Gastroesophageal sphincter (tissue), 4 donors: ENCODE results near the gene PDZRN4. TPM values are rescaled to one million over a fixed set of nuclear protein-coding genes. Genes with fewer than 3 reads are reported as not detected.
"Not testable (repeated sequence)": the region's sequence is repeated elsewhere in the genome, so short reads cannot be mapped to it uniquely, and the experiment has no call there.

ENCODE experiments used
- ATAC-seq: fragments of 150-250 bp; one replicate; pipeline ENCODE4 v1.9.1; 2016; ENCODE audit warnings: mild to moderate bottlenecking, moderate library complexity
- H3K27ac ChIP-seq, 4 donors: fragments of 200-600 bp; sonication (generic) in 3 of 4; 1 replicate in 3 of 4; 2 replicates in 1 of 4; pipeline ENCODE4 v1.5.1; 2016 to 2019
- H3K27me3 ChIP-seq: fragments of 200-600 bp; sonication (generic); one replicate; pipeline ENCODE4 v1.5.1; 2019
- H3K36me3 ChIP-seq, 2 donors: fragments of 200-600 bp; sonication (generic); one replicate each; pipeline ENCODE4 v1.5.1; 2019; ENCODE audit warnings: control low read depth in 1 of 2
- H3K4me1 ChIP-seq, 3 donors: fragments of 200-600 bp; sonication (generic); 1 replicate in 2 of 3; 2 replicates in 1 of 3; pipeline ENCODE4 v1.5.1; 2016 to 2019; ENCODE audit warnings: control low read depth in 2 of 3
- H3K4me3 ChIP-seq, 2 donors: fragments of 200-600 bp; sonication (generic); one replicate each; pipeline ENCODE4 v1.5.1; 2019; ENCODE audit warnings: mild to moderate bottlenecking in 1 of 2, moderate library complexity in 1 of 2
- H3K9me3 ChIP-seq, 3 donors: fragments of 200-600 bp; sonication (generic); one replicate each; pipeline ENCODE4 v1.5.1; 2017 to 2019; ENCODE audit warnings: control low read depth in 2 of 3
- EP300 ChIP-seq: sonication (generic); formaldehyde crosslinking; IDR thresholded peaks from one replicate; pipeline ENCODE4 v1.6.1; 2017; ENCODE audit warnings: antibody characterized with exemption, mild to moderate bottlenecking
- POLR2A ChIP-seq, 2 donors: fragments of 450-650 bp; IDR thresholded peaks; one replicate each; pipeline ENCODE4 v1.6.1; 2017; ENCODE audit warnings: antibody characterized with exemption in 2 of 2, mild to moderate bottlenecking in 2 of 2, moderate library complexity in 1 of 2
- POLR2AphosphoS5 ChIP-seq: sonication (generic); formaldehyde crosslinking; IDR thresholded peaks from one replicate; pipeline ENCODE4 v1.6.1; 2017; ENCODE audit warnings: antibody characterized with exemption
- WGBS, 2 donors: methylation state at CpG; one replicate each; pipeline ENCODE4 v1.1.5; 2018; ENCODE audit warnings: low coverage in 1 of 2; 5-methylcytosine and 5-hydroxymethylcytosine counted together
- total RNA-seq, 4 donors: library from RNA; depleted of rRNA; stranded (reverse); fragments of >200 nt; gene quantifications; one replicate each; pipeline ENCODE4 v1.1.0, GENCODE V29; 2016
- TF ChIP-seq, protein P1 (sequence below), 4 experiments: fragments of 200-600 bp in 2 of 4; fragments of 450-650 bp in 2 of 4; sonication (generic) in 1 of 4; IDR thresholded peaks; one replicate each; pipeline ENCODE4 v1.5.1; 2017 to 2019; ENCODE audit warnings: antibody characterized with exemption in 4 of 4, mild to moderate bottlenecking in 2 of 4, moderate library complexity in 2 of 4

The PDZRN4 gene
- total RNA-seq, 4 donors from 2014 or later, result 32.0 to 87.8 (median 50.8) TPM

DNA sequence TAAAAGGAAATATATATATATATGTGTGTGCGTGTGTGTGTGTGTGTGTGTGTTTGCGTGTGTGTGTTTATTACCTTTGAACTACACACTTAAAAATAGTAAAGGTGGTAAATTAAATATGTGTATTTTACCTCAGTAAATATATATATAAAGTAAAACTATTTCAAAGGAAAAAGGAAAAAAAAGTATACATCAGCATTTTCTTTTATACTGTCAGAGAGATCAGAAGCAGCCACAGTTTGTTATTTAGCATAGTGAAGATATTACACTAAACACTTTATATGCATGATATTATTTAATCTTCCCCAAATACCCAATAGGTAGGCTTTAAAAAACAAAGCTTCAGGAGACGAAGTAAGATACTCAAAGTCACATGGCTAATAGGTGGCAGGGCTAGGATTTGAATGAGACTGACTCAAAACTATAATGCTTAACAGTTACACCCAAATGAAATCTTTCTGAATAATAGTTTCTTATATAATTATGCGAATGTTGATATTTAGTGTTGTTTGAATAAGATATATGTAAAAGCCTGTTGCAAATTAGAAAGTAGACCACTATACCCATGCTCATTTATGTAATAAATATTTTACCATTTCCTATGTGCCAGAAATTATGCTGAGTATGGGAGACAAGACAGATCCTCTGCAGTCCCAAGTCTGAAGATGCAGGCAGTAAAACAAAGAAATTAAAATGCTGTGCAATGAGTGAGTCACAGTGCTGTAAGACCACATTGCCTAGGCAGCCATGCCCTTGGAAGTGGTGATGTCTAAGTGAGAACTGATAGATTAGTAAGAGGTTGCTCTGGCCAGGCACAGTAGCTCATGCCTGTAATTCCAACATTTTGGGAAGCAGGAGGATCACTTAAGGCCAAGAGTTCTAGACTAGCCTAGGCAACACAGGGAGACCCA, 66.1 kb downstream of the PDZRN4 start:
- TF ChIP-seq EP300, result no peak
- no peak for TF ChIP-seq POLR2A (IDR thresholded peaks at IDR 0.05)
- TF ChIP-seq, protein P1, sequence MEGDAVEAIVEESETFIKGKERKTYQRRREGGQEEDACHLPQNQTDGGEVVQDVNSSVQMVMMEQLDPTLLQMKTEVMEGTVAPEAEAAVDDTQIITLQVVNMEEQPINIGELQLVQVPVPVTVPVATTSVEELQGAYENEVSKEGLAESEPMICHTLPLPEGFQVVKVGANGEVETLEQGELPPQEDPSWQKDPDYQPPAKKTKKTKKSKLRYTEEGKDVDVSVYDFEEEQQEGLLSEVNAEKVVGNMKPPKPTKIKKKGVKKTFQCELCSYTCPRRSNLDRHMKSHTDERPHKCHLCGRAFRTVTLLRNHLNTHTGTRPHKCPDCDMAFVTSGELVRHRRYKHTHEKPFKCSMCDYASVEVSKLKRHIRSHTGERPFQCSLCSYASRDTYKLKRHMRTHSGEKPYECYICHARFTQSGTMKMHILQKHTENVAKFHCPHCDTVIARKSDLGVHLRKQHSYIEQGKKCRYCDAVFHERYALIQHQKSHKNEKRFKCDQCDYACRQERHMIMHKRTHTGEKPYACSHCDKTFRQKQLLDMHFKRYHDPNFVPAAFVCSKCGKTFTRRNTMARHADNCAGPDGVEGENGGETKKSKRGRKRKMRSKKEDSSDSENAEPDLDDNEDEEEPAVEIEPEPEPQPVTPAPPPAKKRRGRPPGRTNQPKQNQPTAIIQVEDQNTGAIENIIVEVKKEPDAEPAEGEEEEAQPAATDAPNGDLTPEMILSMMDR (IDR thresholded peaks at IDR 0.05), result no peak
- no peak for TF ChIP-seq POLR2AphosphoS5
- no peak overlapping the region for H3K4me3 ChIP-seq
- no peak for ATAC-seq
- H3K27me3 ChIP-seq, result no peaks in the 10 kb centered on the region
- H3K36me3 ChIP-seq, result no peaks in the 10 kb centered on the region
- whole genome bisulfite sequencing, 2 donors, result 80 to 96% methylated on average over 2 to 4 of the region's 4 CpGs
- H3K4me1 ChIP-seq, result peaks cover 0 to 8% (median 0%) of the 10 kb centered on the region in 3 donors
- H3K9me3 ChIP-seq, result no peaks in the 10 kb centered on the region
- H3K27ac ChIP-seq, result no peak overlapping the region

GRCh38 chr12:41263196-41263595, 75.1 kb downstream of the PDZRN4 start:
- not testable (repeated sequence) for H3K27ac ChIP-seq, ATAC-seq, H3K27me3 ChIP-seq, H3K4me3 ChIP-seq, H3K9me3 ChIP-seq, H3K36me3 ChIP-seq
- 91 to 96% methylated on average over 4 to 5 of the region's 6 CpGs for WGBS, 2 donors
- peaks cover 0 to 16% (median 0%) of the 10 kb centered on the region in 3 donors for H3K4me1 ChIP-seq

GRCh38 chr12:41264281-41264680, 76.2 kb downstream of the PDZRN4 start:
- Histone ChIP-seq H3K36me3 (no peaks in the 10 kb centered on the region), H3K9me3 (no peaks in the 10 kb centered on the region), H3K27me3 (no peaks in the 10 kb centered on the region), H3K4me3 (no peak overlapping the region), H3K27ac (no peak overlapping the region), H3K4me1 (peaks cover 0 to 15% (median 0%) of the 10 kb centered on the region in 3 donors)
- TF ChIP-seq, protein P1 (IDR thresholded peaks at IDR 0.05), result peak; percentile 29 to 54 (median 44)
- no peak for TF ChIP-seq POLR2A (IDR thresholded peaks at IDR 0.05)
- ATAC-seq, result no peak

DNA sequence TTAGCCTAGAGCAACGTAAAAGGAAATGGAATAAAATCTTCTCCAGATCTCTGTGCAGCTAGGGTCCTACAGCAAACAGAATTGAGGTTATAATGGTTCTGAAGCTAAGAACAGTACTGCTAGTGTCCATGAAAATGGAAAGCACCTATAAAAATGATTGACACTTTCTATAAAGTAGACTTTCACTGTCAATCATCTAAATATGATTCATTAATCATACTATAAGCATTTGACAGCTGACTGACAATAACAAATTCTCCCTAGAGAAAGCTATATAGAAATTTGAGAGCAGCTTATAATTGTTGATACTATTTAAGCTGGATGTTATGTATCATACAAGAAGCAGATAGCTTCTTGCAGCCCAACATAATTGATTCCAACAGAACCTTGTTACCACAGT, 80.9 kb downstream of the PDZRN4 start:
- no peak for TF ChIP-seq POLR2AphosphoS5
- TF ChIP-seq POLR2A (IDR thresholded peaks at IDR 0.05), result no peak
- no peak for TF ChIP-seq EP300
- TF ChIP-seq, protein P1 (IDR thresholded peaks at IDR 0.05), result no peak
- Histone ChIP-seq H3K36me3 (no peaks in the 10 kb centered on the region), H3K9me3 (no peaks in the 10 kb centered on the region), H3K4me3 (no peak overlapping the region), H3K27ac (no peak overlapping the region), H3K4me1 (peaks cover 0 to 13% (median 0%) of the 10 kb centered on the region in 3 donors), H3K27me3 (no peaks in the 10 kb centered on the region)
- WGBS, 2 donors, result 100% methylated on average over 1 of the region's 1 CpG
- no peak for ATAC-seq

DNA sequence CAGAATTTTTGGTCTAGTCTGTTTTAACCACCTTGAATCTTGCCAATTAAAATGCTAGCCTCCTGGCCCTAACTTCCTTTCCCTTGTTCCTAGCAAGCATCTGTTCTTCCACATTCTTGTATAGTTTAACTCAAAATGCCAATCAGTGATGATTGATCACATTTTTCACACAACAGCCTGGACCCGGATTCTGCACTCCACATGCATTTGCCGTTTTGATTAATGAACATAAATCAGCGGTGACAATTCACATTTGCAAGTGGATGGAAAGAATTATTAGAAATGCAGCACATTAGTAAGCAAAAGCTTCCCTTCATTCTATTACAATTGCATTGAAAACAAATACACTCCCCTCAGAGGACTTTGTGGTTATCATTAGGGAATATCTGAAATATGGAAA, 83.4 kb downstream of the PDZRN4 start:
- Histone ChIP-seq H3K4me1 (peaks cover 0 to 25% (median 0%) of the 10 kb centered on the region in 3 donors), H3K27ac (no peak overlapping the region), H3K36me3 (no peaks in the 10 kb centered on the region), H3K27me3 (no peaks in the 10 kb centered on the region), H3K4me3 (no peak overlapping the region), H3K9me3 (no peaks in the 10 kb centered on the region)
- ATAC-seq, result no peak
- no peak for TF ChIP-seq POLR2AphosphoS5
- TF ChIP-seq POLR2A (IDR thresholded peaks at IDR 0.05), result no peak
- 28 to 47% methylated on average over 2 to 3 of the region's 3 CpGs for WGBS, 2 donors

GRCh38 chr12:41274643-41275042, 86.5 kb downstream of the PDZRN4 start:
- Histone ChIP-seq H3K27ac (no peak overlapping the region), H3K4me1 (peaks cover 0 to 28% (median 0%) of the 10 kb centered on the region in 3 donors), H3K36me3 (no peaks in the 10 kb centered on the region), H3K27me3 (no peaks in the 10 kb centered on the region), H3K4me3 (no peak overlapping the region), H3K9me3 (no peaks in the 10 kb centered on the region)
- ATAC-seq, result no peak
- TF ChIP-seq EP300 (no peak), POLR2AphosphoS5 (no peak), POLR2A (IDR thresholded peaks at IDR 0.05) (no peak)
- TF ChIP-seq, protein P1 (IDR thresholded peaks at IDR 0.05), result no peak
- WGBS, 2 donors, result 56 to 70% methylated on average over 1 to 2 of the region's 2 CpGs
